ENCODE measurements around the gene HSPB7. TPM values are rescaled to one million over a fixed set of nuclear protein-coding genes. Genes with fewer than 3 reads are reported as not detected.

HSPB7 gene
- total RNA-seq, 1 experiment from 2014 or later: not detected

DNA sequence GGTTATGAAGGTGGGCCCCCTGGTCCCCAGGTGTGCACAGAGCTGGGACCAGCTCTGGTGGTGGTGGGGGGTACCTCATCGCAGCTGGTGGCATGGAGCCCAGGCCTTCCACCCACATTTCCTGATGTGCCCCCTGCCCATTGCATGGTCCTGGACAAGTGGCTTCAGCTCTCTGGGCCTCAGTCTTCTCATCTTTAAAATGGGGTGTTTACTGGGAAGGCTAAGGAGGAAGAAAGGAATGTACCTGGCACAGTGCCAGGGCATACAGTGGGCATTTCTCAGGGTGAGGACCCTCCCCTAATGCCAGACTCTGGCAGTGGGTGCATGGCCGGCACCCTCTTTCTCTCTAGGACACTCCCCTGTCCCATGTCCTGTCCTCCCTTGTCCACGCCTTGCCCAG lies 33.2 kb upstream of the HSPB7 start:
- DNase-seq: no peak
- H3K79me2 ChIP-seq (ENCODE audit: insufficient read depth, low read length): no peaks in the 10 kb centered on the region
- no peak overlapping the region for H2BK20ac ChIP-seq (ENCODE audit: low read depth, low read length, poor library complexity, severe bottlenecking)
- peaks cover 2% of the 10 kb centered on the region; the same call in 1 of the 2 replicates for H3K4me1 ChIP-seq (ENCODE audit: insufficient read depth, low read length)
- no peak overlapping the region for H3K18ac ChIP-seq (ENCODE audit: insufficient read length, low read depth, low read length)
- H2BK12ac ChIP-seq (ENCODE audit: insufficient read length, low read depth, low read length): no peak overlapping the region
- no peaks in the 10 kb centered on the region for H3K79me1 ChIP-seq (ENCODE audit: insufficient read depth, low read depth, low read length, poor library complexity, severe bottlenecking)
- H3K56ac ChIP-seq (ENCODE audit: insufficient read length, low read depth, low read length): no peak overlapping the region
- no peak overlapping the region for H2BK15ac ChIP-seq (ENCODE audit: low read depth, low read length)
- no peaks in the 10 kb centered on the region for H3K27me3 ChIP-seq (ENCODE audit: insufficient read depth, low read length)
- H2BK120ac ChIP-seq (ENCODE audit: low read depth, low read length, poor library complexity, severe bottlenecking): no peak overlapping the region
- H3K23ac ChIP-seq (ENCODE audit: insufficient read length, low read depth, low read length): no peak overlapping the region
- H3K4me3 Mint-ChIP-seq: peak overlapping the region in 1 of 2 experiments; percentile 51; a peak in 1 of 5 replicates
- H2AK5ac ChIP-seq (ENCODE audit: insufficient read length, low read length): no peak overlapping the region
- 0 out of 7 replicates have a peak overlapping the region, but pooled peaks of 1 of the 3 experiments have one; percentile 40 for H3K27ac Mint-ChIP-seq
- no peak overlapping the region for H3T11ph ChIP-seq (ENCODE audit: low read length)
- no peak overlapping the region for H3K9ac ChIP-seq (ENCODE audit: extremely low read depth, insufficient read length, low read length)
- H3K27ac ChIP-seq (ENCODE audit: insufficient read length, low read depth, low read length): no peak overlapping the region
- no peak overlapping the region for H4K5ac ChIP-seq (ENCODE audit: insufficient read length, low read depth, low read length)
- no peak overlapping the region for H2BK5ac ChIP-seq (ENCODE audit: insufficient read length, low read length)
- H4K8ac ChIP-seq (replicated peaks; ENCODE audit: insufficient read length, low read depth, low read length): no peak overlapping the region
- no peak overlapping the region for H3K4ac ChIP-seq (ENCODE audit: low read depth, low read length)
- no peaks in the 10 kb centered on the region for H3K9me3 ChIP-seq (ENCODE audit: control insufficient read depth, low read depth, low read length)
- no peaks in the 10 kb centered on the region for H3K23me2 ChIP-seq (ENCODE audit: insufficient read length, low read depth, low read length, poor library complexity, severe bottlenecking)
- no peaks in the 10 kb centered on the region for H3K9me3 Mint-ChIP-seq
- TF ChIP-seq, protein P1, sequence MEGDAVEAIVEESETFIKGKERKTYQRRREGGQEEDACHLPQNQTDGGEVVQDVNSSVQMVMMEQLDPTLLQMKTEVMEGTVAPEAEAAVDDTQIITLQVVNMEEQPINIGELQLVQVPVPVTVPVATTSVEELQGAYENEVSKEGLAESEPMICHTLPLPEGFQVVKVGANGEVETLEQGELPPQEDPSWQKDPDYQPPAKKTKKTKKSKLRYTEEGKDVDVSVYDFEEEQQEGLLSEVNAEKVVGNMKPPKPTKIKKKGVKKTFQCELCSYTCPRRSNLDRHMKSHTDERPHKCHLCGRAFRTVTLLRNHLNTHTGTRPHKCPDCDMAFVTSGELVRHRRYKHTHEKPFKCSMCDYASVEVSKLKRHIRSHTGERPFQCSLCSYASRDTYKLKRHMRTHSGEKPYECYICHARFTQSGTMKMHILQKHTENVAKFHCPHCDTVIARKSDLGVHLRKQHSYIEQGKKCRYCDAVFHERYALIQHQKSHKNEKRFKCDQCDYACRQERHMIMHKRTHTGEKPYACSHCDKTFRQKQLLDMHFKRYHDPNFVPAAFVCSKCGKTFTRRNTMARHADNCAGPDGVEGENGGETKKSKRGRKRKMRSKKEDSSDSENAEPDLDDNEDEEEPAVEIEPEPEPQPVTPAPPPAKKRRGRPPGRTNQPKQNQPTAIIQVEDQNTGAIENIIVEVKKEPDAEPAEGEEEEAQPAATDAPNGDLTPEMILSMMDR (conservative IDR thresholded peaks at IDR 0.05): no peak
- H4K91ac ChIP-seq (ENCODE audit: insufficient read length, low read depth, low read length): no peak overlapping the region
- peaks cover 23 to 30% of the 10 kb centered on the region in 2 experiments for H3K4me1 Mint-ChIP-seq
- H3K27me3 Mint-ChIP-seq (ENCODE audit: low read depth): peaks cover 16% of the 10 kb centered on the region
- H3K4me2 ChIP-seq (ENCODE audit: insufficient read depth, insufficient read length, low read length): no peak overlapping the region
- no peak overlapping the region for H2AFZ ChIP-seq (ENCODE audit: low read length)
- no CpG with 5 or more reads among the region's 3 CpGs for WGBS (ENCODE audit: extremely low coverage, insufficient read length, low lambda C conversion rate)
- H3K14ac ChIP-seq (ENCODE audit: insufficient read depth, low read length): no peak overlapping the region
- H4K20me1 ChIP-seq (ENCODE audit: control insufficient read depth, insufficient read depth, insufficient read length): no peaks in the 10 kb centered on the region
- no peaks in the 10 kb centered on the region for H3K36me3 Mint-ChIP-seq (ENCODE audit: insufficient read depth in 1 of 3, low read depth in 3 of 3)
